NCI-H82 (cell line): ENCODE measurements around the gene DNAJC16.
"Not testable (repeated sequence)": the region's sequence is repeated elsewhere in the genome, so short reads cannot be mapped to it uniquely, and the experiment has no call there.

Experiments used
- DNase-seq: peaks from one replicate; lab custom pipeline; 2025; lab: John Stamatoyannopoulos, UW

Gene DNAJC16

GRCh38 chr1:15583016-15583706 lies 56.5 kb downstream of the DNAJC16 start:
- peak; percentile 30 for DNase-seq

- no peak for DNase-seq
Measured at GRCh38 chr1:15584489-15585363, 58.1 kb downstream of the DNAJC16 start, which contains the start of gene AGMAT. Gene AGMAT (minus strand): TSS chr1:15585051. CDS start chr1:15584967, 84 bp downstream.

- no peak for DNase-seq
Measured at GRCh38 chr1:15592285-15592684, 65.6 kb downstream of the DNAJC16 start.

GRCh38 chr1:15595809-15596617 lies 69.4 kb downstream of the DNAJC16 start:
- DNase-seq, result no peak

- DNase-seq, result peak; percentile 93
Measured at GRCh38 chr1:15598436-15598835, 71.8 kb downstream of the DNAJC16 start.

- peak; percentile 99 for DNase-seq
Measured at GRCh38 chr1:15603050-15603965, 76.7 kb downstream of the DNAJC16 start.

GRCh38 chr1:15603966-15604282 lies 77.3 kb downstream of the DNAJC16 start:
- not testable (repeated sequence) for DNase-seq

GRCh38 chr1:15604400-15604799 lies 77.8 kb downstream of the DNAJC16 start:
- not testable (repeated sequence) for DNase-seq

GRCh38 chr1:15605398-15606383 lies 79.0 kb downstream of the DNAJC16 start:
- no peak for DNase-seq

- DNase-seq, result no peak
Measured at GRCh38 chr1:15609631-15610030, 83.0 kb downstream of the DNAJC16 start.

- no peak for DNase-seq
Measured at GRCh38 chr1:15610167-15610566, 83.5 kb downstream of the DNAJC16 start.

- peak; percentile 82 for DNase-seq
Measured at GRCh38 chr1:15616373-15617172, 89.9 kb downstream of the DNAJC16 start.

GRCh38 chr1:15617173-15618076 lies 90.8 kb downstream of the DNAJC16 start, which contains the start of gene DDI2:
Gene DDI2 (plus strand): TSS chr1:15617458. CDS start chr1:15617671, 213 bp downstream.
- DNase-seq, result peak; percentile 100

GRCh38 chr1:15618077-15618654 lies 91.5 kb downstream of the DNAJC16 start:
- peak; percentile 75 for DNase-seq

- DNase-seq, result no peak
Measured at GRCh38 chr1:15618655-15619525, 92.2 kb downstream of the DNAJC16 start.

GRCh38 chr1:15620155-15620545 lies 93.5 kb downstream of the DNAJC16 start:
- peak; percentile 37 for DNase-seq
